Testis (tissue), 2 donors: ENCODE results near the gene AGBL4.

Experiments used
- CTCF ChIP-seq, 3 experiments: fragments of 450-650 bp in 2 of 3; fragments of 200-600 bp in 1 of 3; sonication (generic) in 1 of 3; IDR thresholded peaks; one replicate each; pipeline ENCODE4 v1.5.1; 2016 to 2019; ENCODE audit warnings: antibody characterized with exemption in 3 of 3, mild to moderate bottlenecking in 2 of 3, moderate library complexity in 1 of 3
- POLR2A ChIP-seq: fragments of 450-650 bp; IDR thresholded peaks from one replicate; pipeline ENCODE4 v1.6.1; 2017; ENCODE audit warnings: antibody characterized with exemption, mild to moderate bottlenecking, moderate library complexity

DNA sequence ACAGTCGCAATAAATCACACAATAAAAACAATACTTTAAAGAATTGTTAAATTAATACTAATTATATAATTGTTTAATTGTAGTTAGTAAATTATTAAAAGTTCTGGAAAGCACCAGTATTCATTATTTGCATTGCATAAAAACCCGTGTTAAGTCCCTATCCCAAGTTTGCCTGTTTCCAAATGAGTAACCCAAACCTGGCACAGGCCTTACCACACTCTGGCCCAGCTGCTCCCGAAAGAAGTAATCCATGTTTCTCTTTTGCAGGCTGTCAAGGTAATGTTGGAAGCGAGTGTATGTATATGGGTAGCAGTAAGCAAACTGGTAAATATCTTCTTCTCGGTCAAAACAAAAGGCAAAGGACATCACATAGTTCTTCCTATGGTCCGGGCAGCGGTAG lies 978.4 kb downstream of the AGBL4 start:
- no peak for TF ChIP-seq POLR2A
- TF ChIP-seq CTCF (IDR thresholded peaks at IDR 0.05): no peak
